Activated CD8-positive, alpha-beta memory T cell treated with anti-CD3 and anti-CD28 coated beads for 36 hours (primary cell): ENCODE measurements around the gene PIF1. TPM values are rescaled to one million over a fixed set of nuclear protein-coding genes. Genes with fewer than 3 reads are reported as not detected.

Experiments used
- CTCF ChIA-PET: fragments of 350-600 bp; sonication (Branson Sonifier 250); formaldehyde crosslinking; loops from one replicate; lab custom pipeline; 2021; ENCODE audit warnings: antibody characterized with exemption; lab: Charles Lee
- POLR2A ChIA-PET: fragments of 350-600 bp; sonication (Branson Sonifier 250); formaldehyde crosslinking; loops from one replicate; lab custom pipeline; 2021; ENCODE audit warnings: antibody characterized with exemption; lab: Charles Lee
- total RNA-seq, 2 experiments: library from RNA; stranded (reverse); gene quantifications; one replicate each; pipeline ENCODE4 v1.2.3, GENCODE V29; 2021

The PIF1 gene
- total RNA-seq, 2 experiments from 2014 or later = 25.5 to 27.8 TPM

- CTCF ChIA-PET = interaction anchor here (0.7 to 1.8 kb wide), 2 partner anchors 10 to 217 kb away, joined by 3 read pairs; no protein-coding TSS in a partner anchor
- POLR2A ChIA-PET = no interaction called here
Measured at GRCh38 chr15:64792282-64792681, 33.2 kb downstream of the PIF1 start.

DNA sequence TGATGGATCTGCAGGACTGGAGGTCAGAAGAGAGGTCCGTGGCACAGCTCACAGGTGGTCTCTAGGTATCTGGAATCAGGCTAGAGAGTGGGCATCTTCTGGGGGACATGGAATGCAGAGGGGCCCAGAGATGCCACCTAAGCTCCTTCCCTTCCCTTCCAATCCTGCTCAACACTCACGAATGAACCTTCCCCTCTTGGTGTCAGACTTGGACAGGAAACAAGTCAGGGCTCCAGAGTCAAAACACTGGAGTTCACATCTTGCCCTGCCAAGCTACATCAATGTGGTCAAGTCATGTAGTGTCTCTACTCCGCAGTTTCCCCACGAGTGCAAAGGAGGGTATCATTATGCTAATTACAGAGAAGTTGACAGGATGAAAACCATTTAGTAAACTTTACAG lies 34.0 kb downstream of the PIF1 start:
- CTCF ChIA-PET = interaction anchor here (0.7 kb wide), 1 partner anchor 217 kb away, joined by 3 read pairs; no protein-coding TSS in a partner anchor
- POLR2A ChIA-PET = no interaction called here

DNA sequence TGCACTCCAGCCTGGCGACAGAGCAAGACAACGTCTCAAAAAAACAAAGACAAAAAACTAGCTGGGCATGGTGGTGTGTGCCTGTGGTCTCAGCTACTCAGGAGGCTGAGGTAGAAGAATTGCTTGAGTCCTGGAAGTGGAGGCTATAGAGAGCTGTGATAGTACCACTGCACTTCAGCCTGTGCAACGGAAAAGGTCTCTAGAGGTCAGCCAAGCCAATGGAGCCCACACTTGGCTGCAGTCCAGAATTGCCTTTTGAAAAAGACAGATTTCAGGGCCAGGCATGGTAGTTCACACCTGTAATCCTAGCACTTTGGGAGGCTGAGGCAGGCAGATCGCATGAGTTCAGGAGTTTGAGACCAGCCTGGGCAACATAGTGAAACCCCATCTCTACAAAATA lies 41.7 kb downstream of the PIF1 start:
- CTCF ChIA-PET = no interaction called here
- POLR2A ChIA-PET = no interaction called here

DNA sequence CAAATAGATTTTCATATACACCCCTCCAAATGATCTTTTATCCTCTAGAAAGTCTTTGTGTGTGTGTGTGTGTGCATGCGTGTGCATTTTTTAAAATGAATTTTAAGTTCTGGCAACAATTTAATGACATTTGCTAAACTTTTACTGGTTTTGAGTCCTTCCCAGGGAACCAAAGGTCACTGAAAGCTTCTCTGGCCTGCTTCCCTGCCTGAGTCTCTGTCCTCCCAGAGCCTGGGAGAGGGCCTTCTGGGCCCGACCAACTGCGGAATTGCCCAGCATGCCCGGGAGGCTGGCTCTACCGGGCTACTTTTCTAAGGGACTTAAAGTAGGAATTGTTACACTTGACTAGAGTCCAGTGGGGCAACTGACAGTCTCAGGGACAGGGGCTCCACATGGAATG lies 42.7 kb downstream of the PIF1 start:
- POLR2A ChIA-PET = no interaction called here
- CTCF ChIA-PET = interaction anchor here (0.6 to 0.8 kb wide), 2 partner anchors 19 to 31 kb away, joined by 3 read pairs; no protein-coding TSS in a partner anchor

GRCh38 chr15:64781299-64781698 lies 44.1 kb downstream of the PIF1 start:
- ChIA-PET POLR2A (no interaction called here), CTCF (no interaction called here)

- POLR2A ChIA-PET = no interaction called here
- CTCF ChIA-PET = no interaction called here
Measured at GRCh38 chr15:64780600-64781156, 44.8 kb downstream of the PIF1 start.

GRCh38 chr15:64779630-64780029 lies 45.8 kb downstream of the PIF1 start:
- CTCF ChIA-PET = no interaction called here

GRCh38 chr15:64779024-64779423 lies 46.4 kb downstream of the PIF1 start:
- CTCF ChIA-PET = no interaction called here
- POLR2A ChIA-PET = no interaction called here

More at GRCh38 chr15:64779630-64780029, 45.8 kb downstream of the PIF1 start:
- POLR2A ChIA-PET = no interaction called here

GRCh38 chr15:64776402-64776786 lies 49.1 kb downstream of the PIF1 start:
- CTCF ChIA-PET = no interaction called here
- POLR2A ChIA-PET = no interaction called here

DNA sequence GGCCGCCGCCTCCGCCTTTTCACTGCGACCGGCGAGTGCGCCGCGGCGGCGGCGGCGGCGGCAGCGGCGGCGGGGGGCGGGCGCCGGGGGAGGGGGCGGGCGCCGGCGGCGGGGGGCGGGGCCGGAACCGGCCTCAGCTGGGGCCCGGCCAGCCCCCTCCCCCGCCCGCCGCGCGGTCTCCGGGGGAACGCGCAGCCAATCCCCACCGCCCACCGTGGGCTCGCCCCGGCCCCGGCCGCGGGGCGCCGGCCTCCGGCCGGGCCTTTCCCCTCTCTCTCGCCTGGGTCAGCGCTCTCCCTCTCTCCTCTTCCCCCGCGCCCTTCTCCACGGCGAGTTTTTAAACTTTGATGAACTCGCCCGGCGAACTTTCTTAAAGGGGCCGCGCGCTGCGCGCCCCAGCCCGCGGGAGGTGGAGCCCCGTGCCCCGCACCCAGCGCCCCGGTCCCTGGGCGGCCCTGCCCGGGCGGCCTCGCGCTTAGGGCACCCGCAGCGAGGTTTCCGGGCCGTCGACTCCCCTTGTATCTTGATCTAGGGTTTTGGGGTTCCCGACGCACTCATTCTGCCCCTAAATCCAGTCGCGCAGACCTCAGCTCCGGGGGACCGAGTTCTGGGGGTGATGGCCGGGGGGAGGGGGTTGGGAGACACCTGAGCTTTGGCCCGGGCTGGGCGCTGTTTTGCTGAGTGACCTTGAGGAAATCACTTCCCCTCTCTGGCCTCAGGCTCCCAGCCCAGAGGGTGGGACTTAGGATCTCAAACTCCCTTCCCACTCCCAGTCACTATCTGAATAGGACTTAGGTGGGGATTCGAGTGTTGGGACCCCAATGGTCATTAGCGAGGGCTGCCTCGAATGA lies 49.7 kb downstream of the PIF1 start, which contains the start of gene RBPMS2:
TSS of gene RBPMS2 (minus strand) at position 39 of the 851 bp plus-strand sequence. CDS start 270 bp downstream, outside the sequence.
- ChIA-PET CTCF (no interaction called here), POLR2A (interaction anchor here (0.6 kb wide), 1 partner anchor 85 kb away, joined by 3 read pairs; no protein-coding TSS in a partner anchor)

DNA sequence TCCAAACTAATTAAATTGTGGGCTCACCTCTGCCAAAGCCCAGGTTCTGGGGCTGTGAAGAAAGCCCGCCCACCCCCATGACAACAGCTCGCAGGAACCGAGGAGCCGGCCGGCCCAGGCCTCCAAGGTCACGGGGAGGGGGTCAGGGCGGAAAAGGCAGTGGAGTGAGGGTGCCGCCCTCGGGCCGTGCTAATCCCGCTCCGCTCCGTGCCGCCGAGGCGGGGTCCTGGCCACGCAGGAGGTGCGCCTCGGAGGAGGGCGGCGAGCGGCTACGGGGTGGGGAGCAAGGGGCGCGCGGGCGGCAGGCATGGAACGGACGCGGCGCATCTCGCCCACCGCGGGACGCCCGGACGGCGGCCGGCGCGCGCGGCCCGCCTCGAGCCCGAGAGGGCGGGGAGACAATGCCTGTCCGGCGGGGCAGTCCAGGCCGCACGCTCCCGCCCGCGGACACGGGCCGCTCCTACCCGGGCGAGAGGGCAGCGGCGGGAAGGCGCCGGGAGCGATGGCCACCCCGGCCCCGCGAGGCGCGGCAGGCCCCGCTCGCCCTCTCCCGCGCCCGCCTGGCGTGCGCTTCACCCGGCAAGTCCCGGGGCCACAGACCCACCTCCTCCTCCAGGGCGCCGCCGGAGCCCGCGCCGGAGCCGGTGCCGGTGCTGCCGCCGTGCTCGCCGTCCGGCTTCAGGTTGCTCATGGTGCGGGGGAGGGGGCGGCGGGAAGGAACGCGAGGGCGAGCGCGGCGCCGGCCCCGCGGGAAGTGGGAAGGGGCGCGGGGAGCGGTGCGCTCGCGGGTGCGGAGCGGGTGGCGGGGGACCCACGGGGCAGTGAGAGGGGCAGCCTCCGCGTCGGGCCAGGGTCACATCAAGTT lies 50.6 kb downstream of the PIF1 start:
- CTCF ChIA-PET = no interaction called here
- POLR2A ChIA-PET = no interaction called here

DNA sequence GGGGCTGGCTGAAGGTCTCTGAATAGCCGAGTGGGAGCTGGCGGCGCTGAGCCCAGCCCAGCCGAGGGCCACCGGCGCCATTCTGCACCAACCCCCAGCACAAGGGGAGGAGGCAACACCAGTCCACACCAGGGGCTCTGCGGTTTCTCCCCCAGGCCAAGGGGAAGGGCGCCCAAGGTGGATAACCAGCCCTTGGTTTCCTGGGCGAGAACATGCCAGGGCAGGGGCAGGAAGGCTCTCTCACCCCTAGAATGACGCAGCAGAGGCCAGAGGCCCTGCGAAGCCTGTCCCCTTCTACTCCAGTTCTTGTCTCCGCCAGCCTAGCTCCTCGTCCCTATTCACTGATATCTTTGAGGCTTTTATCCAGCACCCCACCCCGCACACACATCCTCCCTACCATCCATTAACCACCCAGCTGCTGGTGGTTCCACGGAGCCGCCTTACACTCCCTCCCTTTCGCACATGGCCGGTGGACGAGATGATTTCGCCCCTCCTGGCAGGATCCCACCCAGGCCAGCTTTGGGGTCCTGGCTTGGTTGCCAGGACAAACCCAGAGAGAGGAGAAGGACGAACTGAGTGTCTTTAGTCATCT lies 51.3 kb downstream of the PIF1 start:
- POLR2A ChIA-PET = no interaction called here
- CTCF ChIA-PET = no interaction called here

DNA sequence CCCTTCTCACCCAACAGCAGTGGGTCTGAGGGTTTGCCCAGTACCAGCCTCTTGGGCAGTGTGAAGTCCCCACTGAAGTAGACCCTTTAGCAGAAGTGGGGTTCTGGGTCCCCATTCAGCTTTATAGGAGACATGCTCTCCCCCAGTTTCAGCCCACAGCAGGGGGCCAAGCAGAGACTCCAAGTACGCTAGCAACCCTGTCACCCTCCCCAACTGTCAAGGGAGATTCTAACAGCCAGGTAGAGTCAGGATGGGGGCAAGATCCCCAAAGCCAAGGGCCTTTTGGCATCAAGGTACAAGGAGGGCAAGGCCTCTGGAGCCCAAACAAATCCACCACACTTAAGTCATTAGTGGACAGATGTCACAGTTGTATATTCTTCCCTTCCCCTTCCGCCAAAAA lies 51.8 kb downstream of the PIF1 start:
- CTCF ChIA-PET = no interaction called here
- POLR2A ChIA-PET = no interaction called here

GRCh38 chr15:64772964-64773363 lies 52.5 kb downstream of the PIF1 start:
- ChIA-PET POLR2A (no interaction called here), CTCF (no interaction called here)

- ChIA-PET CTCF (no interaction called here), POLR2A (no interaction called here)
Measured at GRCh38 chr15:64772488-64772887, 53.0 kb downstream of the PIF1 start.

DNA sequence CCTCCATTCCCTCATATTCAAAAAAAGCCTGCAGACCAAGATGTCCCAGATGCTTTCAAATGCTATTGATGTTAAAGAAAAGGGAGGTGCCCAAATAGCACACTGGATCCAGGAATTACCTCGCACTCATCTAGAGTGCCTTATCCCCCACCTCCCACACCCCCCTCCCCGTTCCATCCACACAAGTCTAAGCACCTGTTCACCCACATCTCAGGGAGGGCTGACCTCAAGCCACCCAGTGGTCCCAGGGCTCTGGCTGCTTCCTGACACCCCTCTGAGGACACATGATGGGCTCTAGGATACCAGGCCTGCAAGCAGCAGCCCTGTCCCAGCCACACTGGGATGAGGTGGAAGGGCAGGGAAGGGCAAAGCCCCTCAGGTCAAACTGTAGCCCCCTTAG lies 54.8 kb downstream of the PIF1 start:
- POLR2A ChIA-PET = no interaction called here
- CTCF ChIA-PET = no interaction called here

GRCh38 chr15:64767203-64767602 lies 58.2 kb downstream of the PIF1 start:
- POLR2A ChIA-PET = no interaction called here
- CTCF ChIA-PET = interaction anchor here (1.1 kb wide), 1 partner anchor 42 kb away, joined by 3 read pairs; no protein-coding TSS in a partner anchor

- CTCF ChIA-PET = interaction anchor here (1.1 kb wide), 1 partner anchor 43 kb away, joined by 3 read pairs; no protein-coding TSS in a partner anchor
- POLR2A ChIA-PET = no interaction called here
Measured at GRCh38 chr15:64766058-64766457, 59.4 kb downstream of the PIF1 start.
